ENCODE results near the gene LHFPL6. TPM values are rescaled to one million over a fixed set of nuclear protein-coding genes. Genes with fewer than 3 reads are reported as not detected.

LHFPL6 gene
- total and polyA plus RNA-seq, 10 of the 15 experiments (the other 5 are each of a cell fraction or from before 2014, with no cell fraction given): 0.11 to 4.6 (median 0.41) TPM

GRCh38 chr13:39515224-39515714 lies 87.7 kb downstream of the LHFPL6 start:
- H3K4me1 ChIP-seq (ENCODE audit: control insufficient read depth, insufficient read depth, low read length): no peaks in the 10 kb centered on the region
- CTCF ChIA-PET: interaction anchor here (1.2 to 2.0 kb wide), 4 partner anchors 9 to 100 kb away, joined by 3 to 6 read pairs (median 5); no protein-coding TSS in a partner anchor
- no peak overlapping the region for H3K4me2 ChIP-seq (ENCODE audit: control insufficient read depth, insufficient read depth)
- no peaks in the 10 kb centered on the region for H3K79me2 ChIP-seq (ENCODE audit: control insufficient read depth, insufficient read depth, low read length)
- intact Hi-C loops (cut with micrococcal nuclease; ENCODE audit: unreplicated experiment): no loop called here
- ATAC-seq (no peak), FAIRE-seq (no peak), DNase-seq (ENCODE audit: low read depth, low spot score) (no peak)
- BruUV-seq (replicated peaks): no TSS peak
- RAD21 ChIA-PET (ENCODE audit: unreplicated experiment): no interaction called here
- H3K36me3 ChIP-seq (ENCODE audit: control insufficient read depth in 2 of 2, insufficient read depth in 2 of 2, low read length in 1 of 2): no peaks in the 10 kb centered on the region
- H2AFZ ChIP-seq (ENCODE audit: control insufficient read depth, low read depth, low read length): no peak overlapping the region
- H3K27ac ChIP-seq (ENCODE audit: control insufficient read depth, insufficient read depth): no peak overlapping the region
- no peaks in the 10 kb centered on the region for H3K9me3 ChIP-seq (replicated peaks; ENCODE audit: control insufficient read depth, insufficient read depth, low read length)
- SMC1A ChIA-PET (ENCODE audit: uncharacterized antibody, unreplicated experiment): interaction anchor here (0.5 to 3.6 kb wide), 14 partner anchors 9 to 313 kb away, joined by 3 to 15 read pairs (median 4); no protein-coding TSS in a partner anchor
- H3K4me3 ChIP-seq: no peak overlapping the region
- in situ Hi-C loops (cut with MboI): no loop called here
- no peaks in the 10 kb centered on the region; a peak in 2 of 4 replicates for H3K27me3 ChIP-seq (replicated peaks in 1 of 2; ENCODE audit: control insufficient read depth in 2 of 2, insufficient read depth in 2 of 2, low read length in 1 of 2)
- POLR2A ChIA-PET: interaction anchor here (1.4 to 1.9 kb wide), 2 partner anchors 9 to 13 kb away, joined by 4 to 7 read pairs; no protein-coding TSS in a partner anchor
- no peak for TF ChIP-seq TCF3 (IDR thresholded peaks at IDR 0.05; ENCODE audit: borderline replicate concordance, insufficient read depth, low read depth, low read length)
- no peak for TF ChIP-seq JUND (IDR thresholded peaks at IDR 0.05; ENCODE audit: low read depth, low read length)
- no peak for TF ChIP-seq NFYA (IDR thresholded peaks at IDR 0.05; ENCODE audit: borderline replicate concordance, low read depth, low read length)
- TF ChIP-seq RELB (IDR thresholded peaks at IDR 0.05; ENCODE audit: low read depth): no peak
- no peak for TF ChIP-seq CBX5 (IDR thresholded peaks at IDR 0.05; ENCODE audit: low read depth)
- no peak for TF ChIP-seq RCOR1 (conservative IDR thresholded peaks at IDR 0.05; ENCODE audit: low read depth, low read length)
- no peak for TF ChIP-seq HCFC1 (IDR thresholded peaks at IDR 0.05; ENCODE audit: low read length)
- TF ChIP-seq FOXM1 (IDR thresholded peaks at IDR 0.05; ENCODE audit: low read depth, low read length): no peak
- TF ChIP-seq MTA2 (IDR thresholded peaks at IDR 0.05; ENCODE audit: low read depth): no peak
- TF ChIP-seq RAD21 (IDR thresholded peaks at IDR 0.05; ENCODE audit: insufficient read depth, low read depth, low read length): no peak
- no peak for TF ChIP-seq GABPA (IDR thresholded peaks at IDR 0.05; ENCODE audit: low read depth)
- no peak for TF ChIP-seq RFX5 (IDR thresholded peaks at IDR 0.05; ENCODE audit: low read depth, low read length)
- no peak for TF ChIP-seq MEF2B (IDR thresholded peaks at IDR 0.05; ENCODE audit: partially characterized antibody, poor library complexity, severe bottlenecking)
- no peak for TF ChIP-seq TCF12 (IDR thresholded peaks at IDR 0.05; ENCODE audit: low read depth, low read length)
- TF ChIP-seq PML (IDR thresholded peaks at IDR 0.05; ENCODE audit: low read length): no peak
- no peak for TF ChIP-seq PBX3 (IDR thresholded peaks at IDR 0.05; ENCODE audit: insufficient replicate concordance, low read depth, low read length)
- no peak for TF ChIP-seq TCF7 (IDR thresholded peaks at IDR 0.05; ENCODE audit: borderline replicate concordance)
- TF ChIP-seq EP300 (IDR thresholded peaks at IDR 0.05; ENCODE audit: borderline replicate concordance in 1 of 2, control insufficient read depth in 1 of 2, low read depth in 2 of 2, low read length in 2 of 2): no peak
- no peak for TF ChIP-seq PAX8 (IDR thresholded peaks at IDR 0.05)
- TF ChIP-seq E2F4 (IDR thresholded peaks at IDR 0.05; ENCODE audit: low read depth, low read length): no peak
- H4K20me1 ChIP-seq (ENCODE audit: control insufficient read depth, insufficient read depth): no peaks in the 10 kb centered on the region
- WGBS (ENCODE audit: insufficient coverage, insufficient replicate concordance, low lambda C conversion rate, missing lambda C conversion rate): 45% methylated on average over 7 of the region's 7 CpGs
- no peak overlapping the region for H3K9ac ChIP-seq (ENCODE audit: control insufficient read depth, insufficient read depth, low read length)
